ENCODE measurements around the gene CR2.
A peak's percentile ranks its signal among the peaks of the same experiment; 100 is the strongest.

CR2 gene

DNA sequence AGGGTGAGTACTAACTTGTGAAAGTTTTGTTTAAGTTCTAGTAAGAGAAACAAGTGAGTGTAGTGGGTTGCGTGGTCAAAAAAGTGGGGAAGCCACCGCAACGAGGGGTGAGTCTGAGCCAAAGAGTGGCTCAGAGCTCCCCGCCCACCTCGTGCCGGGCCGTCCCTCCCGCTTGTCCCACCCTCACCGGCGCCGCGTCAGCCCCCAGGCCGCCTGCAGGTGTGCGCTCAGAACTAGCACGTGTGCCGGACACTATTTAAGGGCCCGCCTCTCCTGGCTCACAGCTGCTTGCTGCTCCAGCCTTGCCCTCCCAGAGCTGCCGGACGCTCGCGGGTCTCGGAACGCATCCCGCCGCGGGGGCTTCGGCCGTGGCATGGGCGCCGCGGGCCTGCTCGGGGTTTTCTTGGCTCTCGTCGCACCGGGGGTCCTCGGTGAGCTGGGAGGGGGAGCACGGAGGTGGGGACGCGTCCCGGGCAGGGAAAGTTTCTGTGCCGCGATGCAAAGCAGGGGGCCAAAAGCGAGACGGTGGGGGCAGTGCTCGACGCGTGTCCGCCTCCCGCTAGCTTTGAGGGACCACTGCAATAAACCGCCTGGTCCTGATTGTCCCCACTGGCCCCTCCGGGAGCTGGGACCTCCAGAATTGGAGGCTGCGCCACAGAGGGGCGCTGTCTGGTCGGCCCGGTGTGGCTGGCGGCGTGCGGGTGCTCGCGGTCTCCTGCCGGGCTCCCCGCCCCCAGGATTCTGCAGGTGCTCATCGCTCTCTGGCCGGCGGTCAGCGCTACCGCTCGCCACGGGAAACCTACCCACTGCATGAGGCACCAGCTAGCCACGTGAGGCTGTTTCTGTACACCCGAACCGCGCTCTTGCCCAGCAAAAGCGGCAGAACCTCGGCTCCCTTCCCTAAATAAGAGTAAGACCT lies at the start of gene CR2:
Gene CR2, plus strand, starts transcription at position 283 of the 919 bp plus-strand sequence. Its CDS starts 91 bp downstream, at position 374.
- Histone ChIP-seq H3K79me2 (ENCODE audit: insufficient read depth, low read length) (no peaks in the 10 kb centered on the region), H3K36me3 (ENCODE audit: insufficient read depth, low read length) (no peaks in the 10 kb centered on the region), H3K4me1 (ENCODE audit: insufficient read depth, low read length, severe bottlenecking) (peaks cover 10% of the 10 kb centered on the region), H3K4me3 (ENCODE audit: low read depth, low read length, poor library complexity, severe bottlenecking) (peak within 1 kb of the TSS; percentile 54), H3K27me3 (ENCODE audit: insufficient read depth, low read length) (no peaks in the 10 kb centered on the region), H3K9me3 (ENCODE audit: low read length) (no peaks in the 10 kb centered on the region), H2AFZ (ENCODE audit: low read length) (no peak within 1 kb of the TSS), H3K9ac (ENCODE audit: low read length) (no peak within 1 kb of the TSS; the same call in 1 of the 2 replicates), H3K4me2 (ENCODE audit: low read length) (peak within 1 kb of the TSS; percentile 68), H3K27ac (ENCODE audit: low read depth, low read length, poor library complexity, severe bottlenecking) (no peak within 1 kb of the TSS), H3F3A (ENCODE audit: insufficient read depth, low read length) (no peaks in the 10 kb centered on the region), H4K20me1 (ENCODE audit: insufficient read depth, low read length) (no peaks in the 10 kb centered on the region), H3K9me2 (ENCODE audit: low read depth, low read length) (no peaks in the 10 kb centered on the region)
- no peak for TF ChIP-seq EZH2 (IDR thresholded peaks at IDR 0.05; ENCODE audit: borderline replicate concordance, low read length)
- TF ChIP-seq, protein P1, sequence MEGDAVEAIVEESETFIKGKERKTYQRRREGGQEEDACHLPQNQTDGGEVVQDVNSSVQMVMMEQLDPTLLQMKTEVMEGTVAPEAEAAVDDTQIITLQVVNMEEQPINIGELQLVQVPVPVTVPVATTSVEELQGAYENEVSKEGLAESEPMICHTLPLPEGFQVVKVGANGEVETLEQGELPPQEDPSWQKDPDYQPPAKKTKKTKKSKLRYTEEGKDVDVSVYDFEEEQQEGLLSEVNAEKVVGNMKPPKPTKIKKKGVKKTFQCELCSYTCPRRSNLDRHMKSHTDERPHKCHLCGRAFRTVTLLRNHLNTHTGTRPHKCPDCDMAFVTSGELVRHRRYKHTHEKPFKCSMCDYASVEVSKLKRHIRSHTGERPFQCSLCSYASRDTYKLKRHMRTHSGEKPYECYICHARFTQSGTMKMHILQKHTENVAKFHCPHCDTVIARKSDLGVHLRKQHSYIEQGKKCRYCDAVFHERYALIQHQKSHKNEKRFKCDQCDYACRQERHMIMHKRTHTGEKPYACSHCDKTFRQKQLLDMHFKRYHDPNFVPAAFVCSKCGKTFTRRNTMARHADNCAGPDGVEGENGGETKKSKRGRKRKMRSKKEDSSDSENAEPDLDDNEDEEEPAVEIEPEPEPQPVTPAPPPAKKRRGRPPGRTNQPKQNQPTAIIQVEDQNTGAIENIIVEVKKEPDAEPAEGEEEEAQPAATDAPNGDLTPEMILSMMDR (IDR thresholded peaks at IDR 0.05; ENCODE audit: low read length), result peak; percentile 35; the same call in 1 of the 2 replicates

DNA sequence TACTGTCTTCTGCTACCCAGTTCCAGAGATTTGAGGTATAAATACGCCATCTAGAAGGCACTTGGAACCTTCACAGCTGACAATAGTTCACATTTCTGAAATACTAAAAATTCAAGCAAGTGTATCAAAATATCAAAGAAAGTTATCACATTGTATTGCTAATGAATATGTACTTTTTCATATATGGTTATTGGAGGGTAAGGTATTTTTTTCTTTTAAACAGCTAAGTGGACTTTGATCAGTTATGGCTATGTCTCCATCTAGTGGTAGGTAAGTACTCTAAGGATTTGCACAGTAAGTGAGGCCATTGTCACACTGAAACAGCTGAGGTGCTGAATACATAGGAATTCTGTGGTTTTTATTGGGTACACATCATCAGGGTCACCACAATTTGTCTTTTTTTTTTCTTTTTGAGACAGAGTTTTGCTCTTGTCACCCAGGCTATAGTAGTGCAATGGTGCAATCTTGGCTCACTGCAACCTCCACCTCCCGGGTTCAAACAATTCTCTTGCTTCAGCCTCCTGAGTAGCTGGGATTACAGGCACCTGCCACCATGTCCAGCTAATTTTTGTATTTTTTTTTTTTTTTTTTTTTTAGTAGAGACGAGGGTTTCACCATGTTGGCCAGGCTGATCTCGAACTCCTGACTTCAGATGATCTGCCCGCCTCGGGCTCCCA lies 49.1 kb upstream of the CR2 start:
- Histone ChIP-seq H3K4me1 (ENCODE audit: insufficient read depth, low read length, severe bottlenecking) (no peaks in the 10 kb centered on the region), H4K20me1 (ENCODE audit: insufficient read depth, low read length) (no peaks in the 10 kb centered on the region), H3K4me2 (ENCODE audit: low read length) (no peak overlapping the region), H3K9me2 (ENCODE audit: low read depth, low read length) (no peaks in the 10 kb centered on the region), H3K27me3 (ENCODE audit: insufficient read depth, low read length) (no peaks in the 10 kb centered on the region), H3K9ac (ENCODE audit: low read length) (no peak overlapping the region), H3K27ac (ENCODE audit: low read depth, low read length, poor library complexity, severe bottlenecking) (no peak overlapping the region), H3K4me3 (ENCODE audit: low read depth, low read length, poor library complexity, severe bottlenecking) (no peak overlapping the region), H2AFZ (ENCODE audit: low read length) (no peak overlapping the region), H3K79me2 (ENCODE audit: insufficient read depth, low read length) (no peaks in the 10 kb centered on the region), H3K36me3 (ENCODE audit: insufficient read depth, low read length) (no peaks in the 10 kb centered on the region), H3F3A (ENCODE audit: insufficient read depth, low read length) (no peaks in the 10 kb centered on the region), H3K9me3 (ENCODE audit: low read length) (no peaks in the 10 kb centered on the region)
- TF ChIP-seq, protein P1 (IDR thresholded peaks at IDR 0.05; ENCODE audit: low read length), result peak; percentile 91
- TF ChIP-seq EZH2 (IDR thresholded peaks at IDR 0.05; ENCODE audit: borderline replicate concordance, low read length), result no peak

DNA sequence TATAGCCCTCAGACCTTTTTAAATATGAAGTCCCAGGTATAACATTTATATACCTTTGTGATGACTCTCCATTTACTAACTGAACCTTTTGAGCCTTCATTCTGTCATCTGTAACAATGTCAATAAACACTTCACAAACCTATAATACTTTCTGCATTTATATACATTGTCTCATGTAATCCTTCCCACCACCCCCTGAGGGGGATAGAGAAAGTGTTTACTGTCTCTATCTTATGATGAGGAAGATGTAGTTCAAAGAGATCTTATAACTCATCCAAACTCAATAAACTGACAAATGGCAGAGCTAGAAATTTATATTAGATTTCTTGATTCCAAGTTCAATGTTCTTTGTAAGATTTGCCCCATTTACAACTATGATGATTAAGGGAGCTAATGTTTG lies 48.3 kb upstream of the CR2 start:
- no peak overlapping the region for H3K27ac ChIP-seq (ENCODE audit: low read depth, low read length, poor library complexity, severe bottlenecking)
- H3K4me2 ChIP-seq (ENCODE audit: low read length), result no peak overlapping the region

More for the DNA sequence above, 48.3 kb upstream of the CR2 start:
- Histone ChIP-seq H2AFZ (ENCODE audit: low read length) (no peak overlapping the region), H3K9me3 (ENCODE audit: low read length) (no peaks in the 10 kb centered on the region), H3K4me3 (ENCODE audit: low read depth, low read length, poor library complexity, severe bottlenecking) (no peak overlapping the region), H3F3A (ENCODE audit: insufficient read depth, low read length) (no peaks in the 10 kb centered on the region), H3K4me1 (ENCODE audit: insufficient read depth, low read length, severe bottlenecking) (no peaks in the 10 kb centered on the region), H3K79me2 (ENCODE audit: insufficient read depth, low read length) (no peaks in the 10 kb centered on the region), H4K20me1 (ENCODE audit: insufficient read depth, low read length) (no peaks in the 10 kb centered on the region), H3K27me3 (ENCODE audit: insufficient read depth, low read length) (no peaks in the 10 kb centered on the region), H3K36me3 (ENCODE audit: insufficient read depth, low read length) (no peaks in the 10 kb centered on the region), H3K9me2 (ENCODE audit: low read depth, low read length) (no peaks in the 10 kb centered on the region), H3K9ac (ENCODE audit: low read length) (no peak overlapping the region)
- TF ChIP-seq, protein P1 (IDR thresholded peaks at IDR 0.05; ENCODE audit: low read length), result no peak
- no peak for TF ChIP-seq EZH2 (IDR thresholded peaks at IDR 0.05; ENCODE audit: borderline replicate concordance, low read length)
